ENCODE data around the gene KLF4. TPM values are rescaled to one million over a fixed set of nuclear protein-coding genes. Genes with fewer than 3 reads are reported as not detected.

Gene KLF4
- total RNA-seq: 10 to 100 TPM; 22.8 to 61.8 (median 34.7) TPM
- polyA plus RNA-seq: 100 to 1,000 TPM; 142 to 392 (median 330) TPM

- Histone ChIP-seq H3K4me3 (peak within 1 kb of the TSS; percentile 53 to 86 (median 65)), H3K27me3 (no peaks in the 10 kb centered on the region), H3K27ac (peak within 1 kb of the TSS; percentile 84 to 96 (median 92)), H3K4me1 (peaks cover 0 to 38% (median 27%) of the 10 kb centered on the region in 4 donors), H3K36me3 (peaks cover 0 to 16% (median 0%) of the 10 kb centered on the region in 4 donors), H3K9me3 (no peaks in the 10 kb centered on the region)
- intact Hi-C loops (cut with DNase I): loop anchor here (1.0 to 10.0 kb wide), 7 partner anchors 147 to 1445 kb away; partner anchors contain the start of genes ABITRAM and ELP1
- peak; percentile 97 for DNase-seq
- peak in 3 of 4 donors; percentile 28 to 80 (median 74) for TF ChIP-seq EP300 (IDR thresholded peaks at IDR 0.05)
- peak; percentile 93 to 99 (median 96) for TF ChIP-seq POLR2AphosphoS5 (IDR thresholded peaks at IDR 0.05)
- peak; percentile 38 to 58 for TF ChIP-seq POLR2A (IDR thresholded peaks at IDR 0.05)
- no peak for TF ChIP-seq CTCF (IDR thresholded peaks at IDR 0.05)
- 0 to 1% methylated on average over 101 of the region's 101 CpGs for WGBS, 2 donors
Observed at GRCh38 chr9:107489687-107490605, at the start of gene KLF4. Gene KLF4, minus strand, starts transcription at chr9:107489769. Its CDS starts 597 bp downstream, at chr9:107489172.

- Histone ChIP-seq H3K4me1 (no peaks in the 10 kb centered on the region), H3K4me3 (no peak overlapping the region), H3K27me3 (no peaks in the 10 kb centered on the region), H3K27ac (no peak overlapping the region), H3K9me3 (no peaks in the 10 kb centered on the region), H3K36me3 (no peaks in the 10 kb centered on the region)
- 15 to 52% methylated on average over 3 of the region's 3 CpGs for WGBS, 2 donors
- DNase-seq: no peak
- TF ChIP-seq EP300 (IDR thresholded peaks at IDR 0.05) (no peak), POLR2AphosphoS5 (IDR thresholded peaks at IDR 0.05) (no peak), CTCF (IDR thresholded peaks at IDR 0.05) (no peak), POLR2A (IDR thresholded peaks at IDR 0.05) (no peak)
- intact Hi-C loops (cut with DNase I): no loop called here
Observed at GRCh38 chr9:107536462-107536861, 46.9 kb upstream of the KLF4 start.

GRCh38 chr9:107534510-107535078, 45.0 kb upstream of the KLF4 start:
- H3K27me3 ChIP-seq: no peaks in the 10 kb centered on the region
- TF ChIP-seq EP300 (IDR thresholded peaks at IDR 0.05): no peak
- TF ChIP-seq POLR2A (IDR thresholded peaks at IDR 0.05): no peak
- TF ChIP-seq POLR2AphosphoS5 (IDR thresholded peaks at IDR 0.05): no peak
- no peak for TF ChIP-seq CTCF (IDR thresholded peaks at IDR 0.05)
- H3K4me1 ChIP-seq: no peaks in the 10 kb centered on the region
- no peak for DNase-seq
- no peak overlapping the region for H3K4me3 ChIP-seq
- H3K27ac ChIP-seq: no peak overlapping the region
- intact Hi-C loops (cut with DNase I): no loop called here
- 96% methylated on average over 14 of the region's 14 CpGs for WGBS, 2 donors
- no peaks in the 10 kb centered on the region for H3K36me3 ChIP-seq
- H3K9me3 ChIP-seq: no peaks in the 10 kb centered on the region

GRCh38 chr9:107530679-107531078, 41.1 kb upstream of the KLF4 start:
- no peak for TF ChIP-seq POLR2AphosphoS5 (IDR thresholded peaks at IDR 0.05)
- Histone ChIP-seq H3K9me3 (no peaks in the 10 kb centered on the region), H3K27ac (no peak overlapping the region), H3K4me1 (no peaks in the 10 kb centered on the region), H3K4me3 (no peak overlapping the region), H3K36me3 (no peaks in the 10 kb centered on the region), H3K27me3 (no peaks in the 10 kb centered on the region)
- DNase-seq: no peak
- WGBS, 2 donors: 81 to 96% methylated on average over 1 of the region's 1 CpG
- intact Hi-C loops (cut with DNase I): no loop called here

GRCh38 chr9:107528686-107529085, 39.1 kb upstream of the KLF4 start:
- Histone ChIP-seq H3K4me1 (no peaks in the 10 kb centered on the region), H3K27ac (no peak overlapping the region), H3K36me3 (no peaks in the 10 kb centered on the region), H3K9me3 (no peaks in the 10 kb centered on the region), H3K27me3 (no peaks in the 10 kb centered on the region), H3K4me3 (no peak overlapping the region)
- DNase-seq: no peak
- 95% methylated on average over 6 of the region's 6 CpGs for WGBS, 2 donors
- TF ChIP-seq CTCF (IDR thresholded peaks at IDR 0.05): no peak
- no peak for TF ChIP-seq POLR2A (IDR thresholded peaks at IDR 0.05)
- no peak for TF ChIP-seq EP300 (IDR thresholded peaks at IDR 0.05)
- TF ChIP-seq POLR2AphosphoS5 (IDR thresholded peaks at IDR 0.05): no peak
- intact Hi-C loops (cut with DNase I): no loop called here

Measured in sigmoid colon (tissue), 7 donors.